ENCODE measurements around the gene ZNF211.

Gene ZNF211

DNA sequence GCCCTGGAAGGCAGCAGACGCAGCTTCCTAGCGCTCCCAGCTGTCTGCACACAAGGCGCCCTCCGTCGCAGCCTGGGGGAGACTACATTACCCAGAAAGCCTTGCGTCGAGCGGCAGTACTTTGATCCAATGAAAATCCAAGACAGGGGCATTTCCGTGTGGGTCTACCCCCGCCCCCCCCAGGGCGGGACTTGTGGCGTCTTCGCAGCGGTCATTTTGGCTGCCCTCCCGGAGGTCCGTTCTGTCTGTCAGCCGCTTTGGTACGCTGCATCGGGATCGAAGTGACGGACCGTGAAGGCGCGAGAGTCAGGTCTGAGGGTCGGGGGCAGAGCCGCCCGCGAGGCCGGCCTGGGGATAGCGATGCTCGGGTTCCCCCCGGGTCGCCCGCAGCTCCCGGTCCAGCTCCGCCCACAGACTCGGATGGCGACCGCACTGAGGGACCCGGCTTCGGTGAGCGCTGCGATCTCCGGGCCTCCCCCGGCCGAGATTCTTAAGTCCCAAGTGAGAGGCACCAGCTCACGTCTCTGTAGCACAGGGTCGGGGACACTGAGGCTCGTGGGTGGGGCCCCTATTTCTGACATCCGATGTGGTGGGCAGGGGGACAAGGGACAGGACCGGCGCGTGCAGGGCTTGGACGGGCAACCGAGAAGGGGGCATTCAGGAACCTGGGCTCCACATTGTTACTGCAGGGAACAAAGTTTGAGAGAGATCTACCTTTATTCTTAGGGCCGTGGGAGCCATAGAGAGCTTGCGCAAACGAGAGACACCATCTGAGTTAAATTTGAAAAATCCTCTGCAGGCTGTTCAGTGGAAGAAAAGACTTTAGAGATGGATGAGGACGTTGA lies at the start of gene ZNF211:
TSS of gene ZNF211 (plus strand) at position 182 of the 845 bp plus-strand sequence. CDS start at position 361, 179 bp downstream.
- DNase-seq (ENCODE audit: low read depth in 2 of 2) = peak; percentile 70 to 77

DNA sequence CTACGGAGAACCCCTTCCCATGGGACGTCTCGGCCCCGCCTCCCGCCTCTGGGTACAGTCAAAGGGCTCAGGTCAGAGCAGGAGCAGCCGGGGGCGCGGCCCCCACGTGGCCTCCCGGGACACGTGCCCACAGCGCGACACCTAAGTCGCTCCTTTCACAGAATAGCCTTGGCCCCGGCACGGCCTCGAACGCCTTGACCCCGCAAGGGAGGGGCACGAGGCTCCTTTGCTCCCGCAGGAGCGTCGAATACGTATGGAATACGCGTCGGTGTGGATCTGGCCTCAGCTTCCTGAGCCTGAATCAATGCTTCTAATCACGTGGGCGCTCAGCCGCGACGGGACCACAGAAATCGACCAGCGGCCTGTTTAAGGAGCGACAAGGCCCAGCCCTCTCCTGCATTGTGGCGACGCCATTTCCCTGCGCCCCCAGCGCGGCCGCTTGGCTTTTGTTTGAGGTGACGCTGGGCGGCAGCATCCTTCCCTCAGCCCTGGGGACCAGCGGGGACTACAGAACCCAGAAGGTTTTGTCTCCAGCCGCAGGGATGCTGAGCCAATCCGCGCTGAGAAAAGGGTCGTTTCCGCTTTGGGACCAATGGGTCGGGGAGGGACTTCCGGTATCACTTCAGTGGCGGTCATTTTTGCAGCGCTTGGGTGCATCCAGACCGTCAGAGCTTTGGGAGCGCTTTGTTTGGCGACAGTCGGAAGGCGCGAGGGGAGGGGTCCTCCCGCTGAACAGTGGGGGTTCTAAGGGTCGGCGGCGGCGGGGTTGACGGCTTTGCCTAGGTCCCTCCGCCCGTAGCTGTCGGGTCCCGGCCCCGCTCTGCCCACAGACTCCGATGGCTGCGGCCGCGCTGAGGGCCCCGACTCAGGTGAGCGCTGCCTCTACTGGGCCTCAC lies 49.2 kb upstream of the ZNF211 start, which contains the start of gene ZIK1:
TSS of gene ZIK1 (plus strand) at position 625 of the 896 bp plus-strand sequence. CDS start at position 837, 212 bp downstream.
- DNase-seq (ENCODE audit: low read depth in 2 of 2) = peak; percentile 64 to 72

DNA sequence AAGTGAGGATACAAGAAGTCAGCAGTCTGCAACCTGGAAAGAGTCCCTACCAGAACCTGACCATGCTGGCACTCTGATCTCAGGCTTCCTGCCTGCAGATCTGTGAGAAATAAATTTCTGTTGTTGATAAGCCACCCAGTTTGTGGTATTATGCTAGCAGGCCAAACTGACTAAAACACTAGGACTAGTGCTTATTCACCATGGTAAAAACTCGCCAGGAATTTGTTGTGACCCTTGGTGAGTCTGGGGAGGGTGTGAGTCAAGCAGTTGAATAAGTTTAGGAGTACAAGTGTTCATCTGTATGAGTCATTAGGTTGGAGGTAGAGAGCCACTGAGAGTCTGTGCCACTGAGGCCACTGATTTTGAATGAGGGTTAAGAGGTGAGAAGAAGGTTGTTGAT lies 45.4 kb upstream of the ZNF211 start:
- no peak for DNase-seq (ENCODE audit: low read depth in 2 of 2)

DNA sequence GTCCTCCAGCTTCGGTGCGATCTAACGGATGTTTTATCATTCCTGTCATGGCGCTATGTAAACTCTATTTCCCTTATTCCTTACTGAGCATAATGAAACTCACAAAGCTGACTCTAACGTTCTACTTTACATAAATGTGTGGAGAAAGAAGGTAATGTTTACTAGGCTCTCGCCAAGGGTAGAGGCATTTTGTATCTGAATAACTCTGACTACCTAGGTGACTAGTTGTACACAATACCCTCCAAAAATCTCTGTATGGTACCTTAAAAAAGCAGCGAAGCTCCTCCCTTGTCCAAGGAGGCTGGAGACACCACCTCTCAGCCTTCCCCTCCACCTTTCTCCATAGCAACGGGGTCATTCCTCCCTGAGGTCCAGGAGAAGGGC lies 33.6 kb upstream of the ZNF211 start:
- no peak for DNase-seq (ENCODE audit: low read depth in 2 of 2)

DNA sequence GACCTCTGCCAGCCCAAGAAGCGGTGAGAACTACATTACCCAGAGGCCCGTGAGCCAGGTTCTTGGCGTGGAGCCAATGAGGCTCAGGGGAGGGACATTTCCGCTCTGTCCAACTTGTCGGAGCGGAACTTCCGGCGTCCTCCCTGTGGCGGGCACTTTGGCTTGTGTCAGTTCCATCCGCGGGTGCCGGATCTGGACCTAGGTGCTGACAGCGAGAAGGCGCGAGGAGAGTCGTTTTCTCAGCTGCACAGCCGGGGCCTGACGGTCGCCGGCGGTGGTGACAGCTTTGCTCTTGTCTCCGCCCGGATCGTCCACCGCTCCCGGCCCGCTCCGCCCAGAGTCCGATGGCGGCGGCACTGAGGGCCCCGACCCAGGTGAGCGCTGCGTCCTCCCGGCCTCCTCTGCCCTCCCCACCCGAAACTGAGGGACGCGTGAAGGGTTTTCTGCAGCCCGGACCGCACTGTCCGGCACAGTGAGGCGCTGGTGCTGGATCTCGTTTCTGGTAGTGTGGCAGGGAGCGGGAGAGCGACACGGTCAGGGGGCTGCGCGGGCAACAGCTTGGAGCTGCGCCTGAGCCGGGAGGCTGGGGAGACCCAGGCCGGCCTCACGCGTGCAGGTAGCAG lies 33.1 kb upstream of the ZNF211 start, which contains the start of gene ZNF530:
TSS of gene ZNF530 (plus strand) at position 125 of the 623 bp plus-strand sequence. CDS start 4,461 bp downstream, outside the sequence.
- DNase-seq (ENCODE audit: low read depth in 2 of 2) = peak; percentile 83 to 84

DNA sequence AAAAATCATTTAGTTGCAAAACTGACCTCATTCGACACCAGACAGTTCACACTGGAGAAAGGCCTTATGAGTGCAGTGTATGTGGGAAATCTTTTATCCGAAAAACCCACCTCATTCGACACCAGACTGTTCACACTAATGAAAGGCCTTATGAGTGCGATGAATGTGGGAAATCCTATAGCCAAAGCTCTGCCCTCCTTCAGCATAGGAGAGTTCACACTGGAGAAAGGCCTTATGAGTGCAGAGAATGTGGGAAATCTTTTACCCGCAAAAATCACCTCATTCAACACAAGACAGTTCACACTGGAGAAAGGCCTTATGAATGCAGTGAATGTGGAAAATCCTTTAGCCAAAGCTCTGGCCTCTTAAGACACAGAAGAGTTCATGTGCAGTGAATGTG lies 26.0 kb upstream of the ZNF211 start:
- no peak for DNase-seq (ENCODE audit: low read depth in 2 of 2)

DNA sequence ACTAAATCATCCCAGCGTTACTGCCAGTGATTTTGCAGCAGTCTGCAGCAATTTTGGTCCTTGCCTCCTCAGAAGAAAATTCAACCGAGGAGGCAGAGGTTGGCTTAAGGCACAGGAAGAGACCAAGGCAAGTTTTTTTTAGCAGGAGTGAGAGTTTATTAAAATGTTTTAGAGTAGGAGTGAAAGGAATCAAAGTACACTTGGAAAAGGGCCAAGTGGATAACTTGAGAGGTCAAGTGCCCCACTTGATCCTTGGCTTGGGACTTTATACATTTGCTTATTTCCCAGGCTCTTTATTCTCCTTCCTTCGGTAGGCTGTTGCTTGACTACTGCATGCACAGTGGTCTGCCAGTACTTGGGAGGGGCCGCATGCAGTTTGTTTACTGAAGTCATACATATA lies 21.9 kb upstream of the ZNF211 start:
- DNase-seq (ENCODE audit: low read depth in 2 of 2) = no peak

DNA sequence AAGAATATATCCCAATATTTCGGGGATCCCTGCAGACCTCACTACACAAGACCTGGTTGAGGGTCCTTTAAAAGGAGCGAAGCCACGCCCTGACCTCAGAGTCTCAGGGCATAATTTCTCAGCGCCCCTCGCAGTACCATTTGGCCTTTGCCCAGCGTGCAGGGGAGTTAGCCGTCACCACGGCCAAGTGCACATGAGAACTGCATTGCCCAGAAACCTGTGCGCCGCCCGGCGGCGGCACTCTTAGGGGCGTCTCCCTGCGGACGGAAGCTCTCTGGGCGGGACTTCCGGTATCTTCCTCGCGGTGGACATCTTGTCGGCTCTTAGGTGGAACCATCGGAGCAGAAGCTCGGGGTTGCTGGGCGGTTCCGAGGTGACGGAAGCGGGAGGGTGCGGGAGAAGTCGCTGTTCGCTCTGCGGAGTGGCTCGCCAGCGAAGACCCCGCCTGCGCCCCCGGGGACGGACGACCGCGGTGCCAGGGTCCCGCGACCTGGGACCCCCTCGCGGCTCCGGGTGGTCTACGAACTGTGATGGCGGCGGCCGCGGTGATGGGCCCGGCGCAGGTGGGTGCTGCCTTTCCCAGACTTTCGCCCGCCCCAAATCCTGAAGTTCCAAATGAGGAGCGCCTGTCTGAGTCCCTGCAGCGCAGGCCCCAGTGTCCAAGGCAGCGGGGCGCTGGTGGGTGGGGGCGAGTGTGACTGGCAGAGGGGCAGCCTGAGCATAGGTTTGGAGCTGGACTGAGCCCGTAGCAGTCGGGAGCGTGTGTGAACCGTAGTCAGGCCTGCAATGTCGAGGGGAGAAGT lies 18.8 kb upstream of the ZNF211 start, which contains the start of gene ZNF134:
TSS of gene ZNF134 (plus strand) at position 302 of the 803 bp plus-strand sequence. CDS start 5,227 bp downstream, outside the sequence.
- DNase-seq (ENCODE audit: low read depth in 2 of 2) = peak; percentile 81

DNA sequence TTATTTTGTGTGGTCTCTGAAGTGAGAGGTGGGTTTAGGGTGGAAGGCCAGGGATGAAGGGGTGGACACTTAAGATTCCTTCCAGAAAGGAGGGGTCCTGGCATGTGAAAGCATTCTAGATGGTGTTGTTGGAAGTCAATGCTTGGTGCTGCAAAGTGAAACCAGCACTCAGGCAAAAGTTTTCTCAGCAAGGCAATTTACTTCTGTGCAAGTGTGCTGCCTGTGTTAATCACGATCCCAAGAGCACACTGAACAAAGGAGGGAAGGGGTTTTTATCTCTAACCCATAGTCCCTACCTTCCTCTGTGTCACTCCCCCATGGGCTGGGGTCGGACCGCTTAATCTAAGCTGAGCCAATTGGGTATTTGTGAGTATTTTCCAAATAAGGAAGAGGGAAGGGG lies 17.6 kb upstream of the ZNF211 start:
- DNase-seq (ENCODE audit: low read depth in 2 of 2) = no peak

DNA sequence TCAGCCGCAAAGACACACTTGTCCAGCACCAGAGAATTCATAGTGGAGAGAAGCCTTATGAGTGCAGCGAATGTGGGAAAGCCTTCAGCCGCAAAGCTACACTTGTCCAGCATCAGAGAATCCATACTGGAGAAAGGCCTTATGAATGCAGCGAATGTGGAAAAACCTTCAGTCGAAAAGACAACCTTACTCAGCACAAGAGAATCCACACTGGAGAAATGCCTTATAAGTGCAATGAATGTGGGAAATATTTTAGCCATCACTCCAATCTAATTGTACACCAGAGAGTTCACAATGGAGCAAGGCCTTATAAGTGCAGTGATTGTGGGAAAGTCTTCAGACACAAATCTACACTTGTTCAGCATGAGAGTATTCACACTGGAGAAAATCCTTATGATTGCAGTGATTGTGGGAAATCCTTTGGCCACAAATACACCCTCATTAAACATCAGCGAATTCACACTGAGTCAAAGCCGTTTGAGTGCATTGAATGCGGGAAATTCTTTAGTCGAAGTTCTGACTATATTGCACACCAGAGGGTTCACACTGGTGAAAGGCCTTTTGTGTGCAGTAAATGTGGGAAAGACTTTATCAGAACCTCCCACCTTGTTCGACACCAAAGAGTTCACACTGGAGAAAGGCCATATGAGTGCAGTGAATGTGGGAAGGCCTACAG lies 12.2 kb upstream of the ZNF211 start:
- no peak for DNase-seq (ENCODE audit: low read depth in 2 of 2)

DNA sequence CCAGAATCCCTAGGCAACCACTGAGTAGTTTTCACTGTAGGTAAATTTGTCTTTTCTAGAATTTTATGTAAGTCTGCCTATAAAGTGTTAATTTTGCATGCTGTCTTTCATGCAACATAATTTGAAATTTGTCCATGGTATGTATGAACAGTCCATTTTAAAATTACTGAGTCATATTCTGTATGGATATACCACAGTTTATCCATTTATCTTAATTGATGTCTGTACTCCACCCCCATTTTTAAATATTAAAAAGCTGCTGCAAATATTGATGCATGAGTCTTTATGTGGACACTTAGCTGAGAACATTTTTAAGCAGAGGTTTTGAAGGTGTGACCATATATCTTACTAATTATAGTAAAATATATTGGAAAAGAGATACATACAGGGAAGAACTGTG lies 9.9 kb upstream of the ZNF211 start:
- DNase-seq (ENCODE audit: low read depth in 2 of 2) = no peak

DNA sequence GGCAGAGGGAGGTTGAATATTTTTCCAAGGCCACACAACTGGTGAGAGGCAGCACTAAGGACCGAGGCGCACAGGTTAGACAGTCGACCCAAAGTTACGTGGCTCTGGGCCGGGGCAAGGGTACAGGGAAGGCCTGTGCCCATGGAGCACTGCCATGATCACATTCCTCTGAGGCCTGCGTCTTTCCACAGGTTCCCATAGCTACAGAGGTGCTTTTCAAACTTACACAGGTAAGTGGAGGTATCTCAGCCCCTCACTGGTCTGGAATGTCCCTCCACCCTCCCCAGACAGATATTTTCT lies 814 bp downstream of the ZNF211 start:
- no peak for DNase-seq (ENCODE audit: low read depth in 2 of 2)

DNA sequence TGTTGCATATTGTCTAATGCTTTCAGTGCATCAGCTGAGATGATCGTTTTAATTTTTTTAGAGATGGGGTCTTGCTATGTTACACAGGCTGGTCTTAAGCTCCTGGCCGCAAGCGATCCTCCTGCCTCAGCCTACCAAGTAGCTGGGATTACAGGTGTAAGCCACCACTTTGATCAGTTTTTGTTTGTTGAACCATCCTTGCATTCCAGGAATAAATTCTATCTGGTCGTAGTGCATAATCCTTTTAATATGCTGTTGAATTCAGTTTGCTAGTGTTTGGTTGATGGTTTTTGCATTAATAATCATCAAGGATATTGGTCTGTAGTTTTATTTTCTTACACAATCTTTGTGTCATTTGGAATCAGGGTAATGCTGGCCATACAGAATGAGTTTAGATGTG lies 4.4 kb downstream of the ZNF211 start:
- DNase-seq (ENCODE audit: low read depth in 2 of 2) = no peak

DNA sequence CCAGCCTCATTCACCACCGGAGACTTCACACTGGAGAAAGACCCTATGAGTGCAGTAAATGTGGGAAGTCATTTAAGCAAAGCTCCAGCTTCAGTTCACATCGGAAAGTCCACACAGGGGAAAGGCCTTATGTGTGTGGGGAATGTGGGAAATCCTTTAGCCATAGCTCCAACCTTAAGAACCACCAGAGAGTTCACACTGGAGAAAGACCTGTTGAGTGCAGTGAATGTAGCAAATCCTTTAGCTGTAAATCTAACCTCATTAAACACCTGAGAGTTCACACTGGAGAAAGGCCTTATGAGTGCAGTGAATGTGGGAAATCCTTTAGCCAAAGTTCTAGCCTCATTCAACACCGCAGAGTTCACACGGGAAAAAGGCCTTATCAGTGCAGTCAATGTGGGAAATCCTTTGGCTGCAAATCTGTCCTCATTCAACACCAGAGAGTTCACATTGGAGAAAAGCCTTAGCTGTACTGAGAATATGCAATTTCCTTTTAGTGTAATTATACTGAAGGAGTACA lies 8.8 kb downstream of the ZNF211 start:
- no peak for DNase-seq (ENCODE audit: low read depth in 2 of 2)

DNA sequence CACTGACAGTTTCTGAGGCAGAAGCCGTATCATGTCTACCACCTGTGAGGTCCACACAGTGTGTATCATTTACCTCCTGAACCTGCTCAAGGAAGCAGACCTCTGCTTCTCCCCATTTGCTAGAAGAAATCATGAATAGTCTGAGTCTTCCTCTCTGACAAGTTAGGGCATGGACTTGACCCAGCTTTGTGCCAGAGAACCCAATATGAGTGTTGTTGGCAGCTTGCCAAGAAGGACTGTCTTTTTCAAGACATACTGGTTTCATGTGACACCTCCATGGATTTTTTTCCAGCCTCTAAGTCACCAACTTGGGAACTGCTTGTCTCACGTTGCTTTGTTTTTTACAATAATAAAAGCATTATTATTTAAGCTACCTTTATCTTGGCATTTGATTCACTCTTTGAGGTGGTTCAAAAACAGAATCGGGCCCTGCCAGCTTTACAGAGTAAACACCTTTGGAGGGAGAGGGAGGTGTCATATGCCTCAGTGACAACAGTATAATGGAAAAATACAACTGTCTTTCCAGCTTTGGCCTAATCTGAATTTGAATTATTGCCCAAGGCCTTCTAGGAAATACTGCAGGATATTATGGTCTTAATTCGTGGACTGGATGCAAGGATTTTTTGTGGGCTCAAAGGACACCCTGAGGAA lies 9.6 kb downstream of the ZNF211 start:
- no peak for DNase-seq (ENCODE audit: low read depth in 2 of 2)

DNA sequence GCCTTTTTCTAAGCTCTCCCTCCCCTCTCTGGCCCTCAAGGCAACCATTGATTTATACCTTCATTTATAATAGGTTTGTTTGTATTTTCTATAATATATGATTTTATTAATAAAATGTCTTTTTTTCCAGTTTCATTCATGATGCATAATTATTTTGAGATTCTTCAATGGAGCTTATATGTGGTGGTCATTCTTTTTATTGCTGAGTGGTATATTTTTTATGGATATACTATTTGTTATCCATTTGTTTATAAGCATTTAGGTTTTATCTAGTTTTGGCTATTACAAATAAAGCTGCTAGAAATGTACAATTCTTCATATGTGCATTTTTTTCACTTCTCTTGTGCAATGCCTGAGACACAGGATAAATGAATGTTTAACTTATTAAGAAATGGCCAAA lies 10.8 kb downstream of the ZNF211 start:
- no peak for DNase-seq (ENCODE audit: low read depth in 2 of 2)

DNA sequence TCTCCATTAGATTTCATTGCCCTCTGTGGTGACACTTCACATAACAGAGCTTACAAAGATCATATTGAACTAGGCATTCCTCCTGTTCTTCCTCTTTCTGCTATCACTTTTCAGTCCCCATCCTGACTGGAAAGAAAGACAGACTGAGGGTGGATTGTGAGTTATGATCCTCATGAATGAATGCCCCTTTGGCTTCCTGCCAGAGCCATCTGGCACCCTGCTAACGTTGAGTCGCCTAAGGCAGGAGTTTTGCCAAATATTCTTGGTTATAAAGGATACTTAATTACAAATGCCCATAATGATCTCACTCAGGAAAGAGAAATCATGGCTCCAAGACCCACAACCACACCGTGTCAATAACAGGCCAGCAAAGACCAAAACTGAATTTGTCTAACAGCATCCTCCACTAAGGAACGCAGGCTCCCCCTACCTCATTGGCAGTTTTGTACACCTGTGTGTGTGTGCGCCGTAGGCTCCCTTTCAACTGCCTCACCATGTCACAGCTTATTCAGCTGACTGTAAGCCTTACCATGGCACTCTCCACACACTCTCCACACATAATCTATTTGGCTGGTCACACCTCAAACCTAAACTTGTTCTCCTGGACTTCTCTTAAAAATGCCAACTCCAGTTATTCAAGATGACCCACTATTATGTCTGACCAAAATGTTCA lies 15.5 kb downstream of the ZNF211 start:
- DNase-seq (ENCODE audit: low read depth in 2 of 2) = no peak

DNA sequence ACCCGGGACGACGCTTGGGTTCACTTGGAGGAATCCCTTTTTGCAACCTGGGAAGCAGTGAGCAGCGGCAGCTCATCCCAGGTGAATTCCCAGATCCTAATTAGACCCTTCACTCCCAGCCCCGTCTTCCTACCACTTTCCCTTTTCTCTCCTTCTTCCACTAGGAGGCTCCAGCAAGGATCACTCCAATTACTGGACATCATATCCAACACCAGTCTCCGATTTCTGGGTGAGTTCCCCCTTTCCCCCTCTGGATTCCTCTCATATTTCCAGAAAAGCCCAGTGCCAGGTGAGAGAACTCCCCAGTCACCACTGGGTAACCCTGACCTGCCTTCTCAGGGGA lies 18.7 kb downstream of the ZNF211 start:
- no peak for DNase-seq (ENCODE audit: low read depth in 2 of 2)

DNA sequence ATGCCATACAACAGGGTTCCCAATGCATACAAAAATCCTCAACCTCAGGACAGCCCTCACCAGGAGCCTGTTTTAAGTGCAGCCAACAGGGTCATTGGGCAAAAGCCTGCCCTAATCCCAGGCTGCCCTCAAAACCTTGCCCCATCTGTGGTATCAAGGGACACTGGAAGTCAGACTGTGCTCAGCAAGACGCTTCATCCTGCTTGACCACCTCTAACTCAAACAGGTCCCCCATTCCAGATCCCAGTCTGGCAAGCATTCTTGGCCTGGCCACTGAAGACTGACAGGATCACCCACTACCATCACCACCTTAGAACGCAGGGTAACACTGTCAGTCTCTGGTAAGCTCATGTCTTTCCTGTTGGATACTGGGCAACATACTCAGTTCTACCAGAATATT lies 20.7 kb downstream of the ZNF211 start:
- no peak for DNase-seq (ENCODE audit: low read depth in 2 of 2)
